NT2/D1 (cell line): ENCODE results near the gene ELF2.

Source experiments
- YY1 ChIP-seq: IDR thresholded peaks from 2 replicates; pipeline ENCODE4 v1.6.1; 2011; ENCODE audit not compliant: insufficient read length, insufficient read depth
- ZNF274 ChIP-seq: IDR thresholded peaks from 2 replicates; pipeline ENCODE4 v1.6.1; 2011; ENCODE audit warnings: mild to moderate bottlenecking, low read depth, low read length

DNA sequence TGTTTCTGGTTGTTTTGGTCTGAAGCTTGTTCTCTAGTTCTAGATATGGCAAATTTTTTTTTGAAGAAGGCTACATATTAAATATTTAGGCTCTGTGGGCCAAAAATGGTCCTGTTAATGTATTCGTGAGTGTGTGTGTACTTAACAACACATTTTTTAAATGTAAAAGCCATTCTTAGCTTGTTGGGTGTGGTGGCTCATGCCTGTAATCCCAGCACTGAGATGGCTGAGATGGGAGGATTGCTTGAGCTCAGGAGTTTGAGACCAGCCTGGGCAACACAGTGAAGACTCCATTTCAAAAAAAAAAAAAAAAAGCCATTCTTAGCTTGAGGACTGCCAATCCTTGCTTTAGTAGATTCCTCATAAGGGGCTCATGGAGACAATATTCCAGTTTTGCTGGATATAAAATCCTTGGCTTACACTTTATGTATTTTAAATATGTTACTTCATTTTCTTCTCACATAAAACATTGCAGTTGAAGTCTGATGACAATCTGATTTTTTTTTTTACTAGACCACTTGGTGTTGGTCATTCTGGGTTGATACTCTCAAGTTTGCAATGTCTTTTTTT is 138.1 kb downstream of the ELF2 start:
- TF ChIP-seq YY1 (no peak), ZNF274 (no peak)
